HG03196 (cell line): ENCODE measurements around the gene TREH.
"Not testable (repeated sequence)": the region's sequence is repeated elsewhere in the genome, so short reads cannot be mapped to it uniquely, and the experiment has no call there.

Experiments used
- ATAC-seq: cut with Tn5 transposase; IDR thresholded peaks from one replicate; pipeline ENCODE4 v1.9.1; 2021; ENCODE audit not compliant: unreplicated experiment

The TREH gene

DNA sequence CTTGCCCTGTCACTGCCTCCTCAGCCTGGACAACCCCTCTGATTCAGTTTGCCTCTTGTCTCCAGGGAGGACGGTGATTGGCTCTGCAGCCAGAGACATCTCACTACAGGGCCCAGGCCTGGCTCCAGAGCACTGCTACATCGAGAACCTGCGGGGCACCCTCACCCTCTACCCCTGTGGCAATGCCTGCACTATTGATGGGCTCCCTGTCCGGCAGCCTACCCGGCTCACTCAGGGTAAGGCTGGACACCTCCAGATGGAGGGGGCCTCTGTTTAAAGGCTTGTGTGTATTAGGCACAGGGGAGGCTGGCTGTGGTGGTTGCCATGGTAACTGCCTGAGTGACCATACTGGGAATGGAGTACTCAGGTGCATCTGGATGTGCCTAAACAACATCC lies 63.5 kb downstream of the TREH start:
- no peak for ATAC-seq

DNA sequence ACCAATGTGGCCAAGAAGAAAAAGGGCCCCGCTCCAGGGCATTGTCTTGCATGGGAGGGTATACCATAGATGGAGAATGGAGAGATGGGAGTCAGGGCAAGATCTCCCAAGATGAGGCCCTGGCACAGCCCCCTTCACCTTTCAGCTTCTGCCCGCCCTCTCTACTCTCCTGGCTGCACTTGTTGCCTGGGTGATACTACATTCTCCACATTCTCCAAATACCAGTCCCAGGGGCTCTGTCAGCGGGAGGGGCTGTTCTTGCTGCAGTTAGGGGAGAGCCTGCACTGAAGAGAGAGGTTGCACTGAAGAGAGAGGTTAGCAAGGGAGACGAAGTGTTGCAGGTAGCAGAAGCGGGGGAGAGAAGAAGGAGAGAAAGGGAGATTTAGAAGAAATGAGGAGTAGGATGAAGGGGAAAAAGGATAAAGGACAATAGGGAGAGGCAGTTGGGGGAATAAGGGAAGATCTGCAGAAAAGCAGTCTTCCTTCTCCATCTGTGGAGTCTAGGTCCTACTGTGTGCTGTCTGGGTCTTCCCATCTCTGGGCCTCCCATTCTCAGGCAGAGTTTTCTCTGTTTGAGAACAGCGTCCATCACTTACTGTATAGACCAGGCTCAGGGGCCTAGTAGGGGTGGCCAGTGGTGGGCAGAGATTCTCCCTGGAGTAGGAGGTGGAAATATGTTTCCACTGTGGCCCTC lies 64.0 kb downstream of the TREH start:
- no peak for ATAC-seq

DNA sequence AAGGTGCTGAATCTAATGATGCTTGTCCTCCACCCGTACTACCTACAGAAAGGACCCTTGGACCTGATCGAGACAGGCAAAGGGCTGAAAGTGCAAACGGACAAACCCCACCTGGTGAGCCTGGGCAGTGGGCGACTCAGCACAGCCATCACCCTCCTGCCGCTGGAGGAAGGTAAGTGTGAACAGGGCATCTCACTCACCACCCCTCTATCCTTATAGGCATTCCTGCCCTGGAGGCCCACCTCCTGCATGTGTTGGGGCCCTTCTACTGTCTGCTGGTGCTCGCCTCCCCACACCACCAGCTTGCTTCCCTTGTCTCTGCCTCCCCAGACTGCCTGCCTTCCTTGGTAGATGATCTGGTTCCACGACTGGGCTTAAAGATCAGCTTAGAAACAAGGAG lies 64.9 kb downstream of the TREH start:
- no peak for ATAC-seq

DNA sequence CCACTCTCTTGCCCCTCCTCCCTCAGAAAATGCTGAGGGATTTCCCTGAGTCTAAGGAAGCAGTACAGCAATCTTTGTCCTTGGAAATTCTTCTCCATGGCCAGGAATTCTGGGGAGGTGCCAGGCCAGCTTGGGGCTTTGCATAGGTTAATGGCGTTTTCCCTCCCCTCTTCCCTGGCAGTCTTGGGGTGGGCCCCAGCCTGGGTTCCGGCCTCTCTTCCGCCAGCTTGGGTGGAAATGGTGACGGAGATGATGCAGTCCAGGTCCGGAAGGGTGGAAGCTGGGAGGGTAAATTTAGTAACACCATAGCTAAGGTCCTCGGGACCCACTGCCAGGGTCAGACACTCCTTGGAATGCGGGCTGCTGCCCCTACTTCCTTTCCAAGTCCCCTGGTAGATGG lies 67.1 kb downstream of the TREH start:
- ATAC-seq: no peak

DNA sequence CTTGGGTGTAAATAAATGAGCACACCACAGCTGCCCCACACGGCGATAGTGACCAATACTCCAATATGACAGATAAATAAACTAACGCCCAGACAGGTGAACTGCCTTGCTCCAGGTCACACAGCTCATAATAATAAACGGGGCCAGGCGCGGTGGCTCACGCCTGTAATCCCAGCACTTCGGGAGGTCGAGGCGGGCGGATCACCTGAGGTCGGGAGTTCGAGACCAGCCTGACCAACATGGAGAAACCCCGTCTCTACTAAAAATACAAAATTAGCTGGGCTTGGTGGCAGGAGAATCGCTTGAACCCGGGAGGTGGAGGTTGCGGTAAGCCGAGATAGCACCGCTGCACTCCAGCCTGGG lies 68.0 kb downstream of the TREH start:
- ATAC-seq: not testable (repeated sequence)

DNA sequence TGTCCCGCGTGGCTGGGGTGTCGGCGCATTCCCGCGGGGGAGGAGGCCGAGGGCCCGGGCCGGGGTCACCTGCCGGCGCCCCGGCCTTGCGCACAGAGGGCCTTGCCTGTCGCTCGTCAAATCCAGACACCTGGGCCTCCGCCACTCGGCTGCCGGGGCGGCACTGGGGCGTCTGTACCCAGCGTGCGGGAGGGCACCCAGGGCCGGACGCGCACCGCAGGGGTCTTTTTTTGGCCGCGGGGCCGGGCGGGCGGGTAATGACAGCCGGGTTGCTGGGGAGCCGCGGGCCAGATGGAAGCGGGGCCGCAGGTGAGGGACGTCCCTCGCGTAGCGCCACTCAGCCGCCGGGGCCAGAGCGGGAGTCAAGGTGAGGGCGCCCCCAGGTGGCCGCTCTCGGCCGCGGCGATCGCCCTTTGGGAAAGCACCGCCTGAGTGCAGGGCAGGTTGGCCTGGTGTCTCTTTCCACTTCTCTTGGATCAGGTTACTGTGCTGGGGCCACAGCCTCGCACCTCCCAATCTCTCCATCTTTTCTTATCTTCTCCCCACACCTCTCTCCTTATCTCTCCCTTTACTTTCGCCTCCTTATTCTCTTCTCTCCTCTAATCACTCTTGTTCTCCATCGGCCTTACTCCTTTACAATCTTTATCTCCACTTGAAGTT lies 68.5 kb downstream of the TREH start:
- ATAC-seq: no peak

DNA sequence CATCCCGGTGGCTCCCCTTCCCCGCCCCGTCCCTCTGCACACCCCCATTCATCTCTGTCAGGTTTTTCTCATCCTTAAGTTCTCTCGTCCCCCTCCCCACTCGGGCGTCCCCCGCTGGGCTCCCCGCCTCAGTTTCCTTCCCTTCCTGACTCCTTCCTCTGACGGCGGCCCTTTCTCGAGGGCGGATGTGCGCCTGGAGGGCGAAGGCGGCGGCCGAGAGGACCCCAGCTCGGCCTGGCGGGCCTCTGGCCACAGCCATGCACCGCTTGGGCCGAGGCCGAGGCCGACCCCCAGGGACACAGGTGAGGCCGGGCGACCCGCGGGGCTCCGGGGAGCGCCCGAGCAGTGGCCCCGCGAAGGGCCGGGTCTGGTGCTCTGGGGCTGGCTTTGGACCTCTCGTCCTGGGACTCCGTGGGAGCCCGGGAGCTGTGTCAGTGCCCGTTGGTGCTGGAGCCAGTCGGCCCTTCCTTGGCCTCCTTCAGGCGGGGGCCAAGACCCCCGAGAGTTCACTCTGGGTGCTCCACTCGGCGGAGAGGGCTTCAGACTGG lies 69.2 kb downstream of the TREH start:
- no peak for ATAC-seq

DNA sequence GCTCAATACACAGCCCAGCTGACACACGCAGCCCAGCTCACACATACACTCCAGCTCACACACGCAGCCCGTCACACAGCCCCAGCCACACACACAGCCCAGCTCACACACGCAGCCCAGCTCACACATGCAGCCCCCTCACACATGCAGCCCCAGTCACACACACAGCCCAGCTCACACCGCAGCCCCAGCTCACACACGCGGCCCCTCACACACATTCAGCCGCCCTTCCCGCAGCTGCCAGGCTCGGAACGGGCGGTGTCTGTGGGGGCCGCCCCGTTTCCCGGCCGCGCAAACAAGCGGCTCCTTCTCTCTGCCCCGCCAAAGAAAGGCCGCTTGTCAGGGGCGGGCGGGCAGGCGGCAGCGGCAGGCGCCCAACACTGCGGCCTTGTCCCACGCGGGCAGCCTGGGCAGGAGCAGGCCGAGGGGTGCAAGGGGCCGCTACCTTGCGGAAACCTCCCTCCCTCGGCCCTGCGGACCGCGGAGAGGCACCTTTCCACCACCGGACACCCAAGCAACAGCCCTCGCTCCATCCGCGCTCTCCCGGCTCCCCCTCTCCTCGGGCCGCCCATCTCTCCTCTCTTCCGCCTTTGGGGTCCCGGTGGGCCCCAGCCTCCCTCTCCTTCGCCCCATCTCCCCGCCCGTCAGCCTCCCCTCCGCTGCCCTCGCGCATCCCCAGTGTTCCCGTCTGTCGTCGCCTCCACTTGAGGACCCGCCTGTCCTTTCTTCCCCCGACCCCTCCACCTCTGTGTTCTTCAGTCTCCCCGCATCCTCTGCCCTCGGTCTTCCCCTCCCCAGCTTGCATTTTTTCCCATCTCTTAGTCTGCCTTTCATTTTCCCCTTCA lies 69.8 kb downstream of the TREH start:
- no peak for ATAC-seq

DNA sequence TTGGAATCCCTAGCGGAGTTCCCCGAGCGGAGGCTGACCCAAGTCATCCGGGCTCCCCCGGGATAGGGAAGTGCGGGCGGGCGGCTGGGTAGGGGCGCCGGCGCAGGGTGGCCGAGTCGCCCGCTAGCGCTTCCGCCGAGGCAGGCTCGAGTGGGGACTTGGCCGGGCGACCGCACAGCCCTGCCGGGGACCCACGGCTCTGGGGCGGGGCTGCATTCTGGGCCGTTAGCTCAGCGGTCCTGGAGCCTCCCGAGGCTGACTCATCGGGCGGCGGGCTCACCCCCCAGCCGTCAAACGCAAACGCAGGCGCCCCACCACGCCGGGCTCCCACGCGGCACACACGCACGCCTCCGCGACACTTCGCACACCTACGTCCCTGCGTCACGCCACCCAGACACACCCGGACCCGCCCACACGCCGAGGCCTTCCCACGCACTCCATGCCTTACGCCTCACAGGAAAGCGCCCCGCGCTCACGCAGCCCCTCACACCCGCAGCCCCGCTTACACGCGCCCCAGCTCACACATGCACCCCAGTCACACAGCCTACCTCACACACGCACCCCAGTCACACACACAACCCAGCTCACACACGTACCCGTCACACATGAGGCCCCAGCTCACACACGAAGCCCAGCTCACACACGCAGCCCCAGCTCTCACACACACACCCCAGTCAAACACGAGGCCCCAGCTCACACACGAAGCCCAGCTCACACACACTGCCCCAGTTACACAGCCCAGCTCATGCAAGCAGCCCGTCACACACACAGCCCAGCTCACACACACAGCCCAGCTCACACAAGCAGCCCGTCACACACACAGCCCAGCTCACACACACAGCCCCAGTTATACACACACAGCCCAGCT lies 70.9 kb downstream of the TREH start:
- ATAC-seq: no peak

DNA sequence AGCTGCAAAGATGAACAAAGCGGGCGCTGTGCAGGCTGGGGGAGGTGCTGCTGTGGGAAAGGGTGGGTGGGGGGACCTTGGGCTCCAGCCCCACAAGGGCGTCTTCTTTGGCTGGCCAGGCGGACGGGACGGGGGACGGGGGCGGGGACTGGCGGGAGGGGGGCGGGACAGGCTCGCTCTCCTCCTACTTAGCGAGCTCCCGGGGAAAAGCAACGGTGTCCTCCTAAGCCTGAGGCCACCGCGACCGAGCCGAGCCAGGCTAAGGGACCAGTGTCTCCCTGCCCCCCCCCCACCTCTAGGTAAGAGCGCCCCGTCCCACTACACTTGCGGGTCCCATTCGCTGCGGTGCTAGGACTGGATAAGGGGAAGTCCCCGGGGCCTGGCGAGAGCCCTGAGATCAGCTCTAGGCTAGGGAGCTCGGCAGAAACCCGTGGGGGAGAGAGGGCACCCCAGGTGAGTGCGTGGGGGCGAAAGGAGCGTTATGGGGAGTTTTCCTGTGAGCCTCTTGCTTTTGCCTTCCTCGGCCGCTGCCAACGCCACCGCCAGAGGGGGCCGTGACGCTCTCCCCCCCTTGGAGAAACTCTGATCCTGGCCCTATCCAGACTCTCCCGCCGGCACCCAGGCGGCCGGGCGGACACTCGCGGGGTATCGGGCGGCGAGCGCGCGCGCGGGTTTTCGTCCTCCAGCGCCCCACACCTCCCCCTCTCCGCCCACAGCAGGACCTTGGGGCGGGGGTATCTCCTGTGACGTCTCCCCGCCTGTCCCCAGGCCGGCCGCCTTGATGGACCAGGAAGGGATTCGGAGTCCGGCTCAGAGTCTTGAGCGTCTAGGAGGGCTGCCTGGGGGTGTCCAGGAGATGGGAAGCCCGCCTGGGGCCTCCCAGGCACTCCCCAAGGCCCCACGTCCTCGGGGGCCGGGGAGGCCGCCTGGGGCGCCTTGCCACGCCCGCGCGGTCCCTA lies 71.8 kb downstream of the TREH start, which contains the start of gene PHLDB1:
Gene PHLDB1 (plus strand): TSS at position 215 of the 959 bp plus-strand sequence. CDS start 6,222 bp downstream, outside the sequence.
- ATAC-seq: no peak
